ENCODE measurements around the gene HAND1.
A peak's percentile ranks its signal among the peaks of the same experiment; 100 is the strongest.

The HAND1 gene

GRCh38 chr5:154520861-154521453 is 42.9 kb upstream of the HAND1 start:
- H4K12ac ChIP-seq (ENCODE audit: low read depth, low read length), result peak overlapping the region; percentile 14

GRCh38 chr5:154519359-154519758 is 41.3 kb upstream of the HAND1 start:
- peak overlapping the region; percentile 3 for H4K8ac ChIP-seq (ENCODE audit: low read depth, low read length)
- H3K4ac ChIP-seq (ENCODE audit: low read depth, low read length), result peak overlapping the region; percentile 58
- H2AFZ ChIP-seq (ENCODE audit: insufficient read depth, low read length, poor library complexity), result peak overlapping the region; percentile 2
- H3K4me1 ChIP-seq (ENCODE audit: control insufficient read depth in 1 of 2, insufficient read depth in 2 of 2, low read length in 2 of 2), result peaks cover 43 to 47% of the 10 kb centered on the region in 2 experiments
- H3K27me3 ChIP-seq (ENCODE audit: insufficient read depth, low read length), result no peaks in the 10 kb centered on the region
- peaks cover 19% of the 10 kb centered on the region for H3K79me2 ChIP-seq (ENCODE audit: control insufficient read depth, insufficient read depth, low read length, poor library complexity)
- no peaks in the 10 kb centered on the region for H3K9me3 ChIP-seq (ENCODE audit: insufficient read depth, low read depth, low read length)
- peak overlapping the region; percentile 99 for H2BK5ac ChIP-seq (ENCODE audit: low read depth, low read length, poor library complexity)
- peak overlapping the region; percentile 70 for H2AK5ac ChIP-seq (ENCODE audit: low read length)
- H2BK12ac ChIP-seq (ENCODE audit: low read length), result peak overlapping the region; percentile 60
- peak overlapping the region; percentile 8 for H3K4me3 ChIP-seq (ENCODE audit: low read depth, low read length)
- H3K36me3 ChIP-seq (ENCODE audit: control insufficient read depth in 1 of 2, insufficient read depth in 2 of 2, low read length in 2 of 2), result no peaks in the 10 kb centered on the region
- H3K27ac ChIP-seq (ENCODE audit: low read depth, low read length), result peak overlapping the region; percentile 99
- H3K79me1 ChIP-seq (ENCODE audit: low read length), result peaks cover 78% of the 10 kb centered on the region
- DNase-seq, result no peak
- no peak overlapping the region for H4K12ac ChIP-seq (ENCODE audit: low read depth, low read length)
- peak overlapping the region; percentile 43 for H3K18ac ChIP-seq (ENCODE audit: low read length)
- H4K91ac ChIP-seq (ENCODE audit: low read depth, low read length), result peak overlapping the region; percentile 100
- H3K14ac ChIP-seq (ENCODE audit: low read length), result peak overlapping the region; percentile 95
- no peak overlapping the region for H3K4me2 ChIP-seq (ENCODE audit: low read length)
- no CpG with 5 or more reads among the region's 2 CpGs for WGBS (ENCODE audit: extremely low coverage, insufficient coverage, insufficient read length)
- H3K23ac ChIP-seq (ENCODE audit: low read length), result no peak overlapping the region
- no peak overlapping the region for H3K9ac ChIP-seq (ENCODE audit: low read length)
- peak overlapping the region; percentile 99 for H2BK120ac ChIP-seq (ENCODE audit: insufficient read depth, low read length, poor library complexity)

More at GRCh38 chr5:154520861-154521453, 42.9 kb upstream of the HAND1 start:
- Histone ChIP-seq H3K4me2 (ENCODE audit: low read length) (peak overlapping the region; percentile 28), H2BK120ac (ENCODE audit: insufficient read depth, low read length, poor library complexity) (peak overlapping the region; percentile 98), H2AFZ (ENCODE audit: insufficient read depth, low read length, poor library complexity) (no peak overlapping the region), H2BK5ac (ENCODE audit: low read depth, low read length, poor library complexity) (peak overlapping the region; percentile 90), H4K91ac (ENCODE audit: low read depth, low read length) (peak overlapping the region; percentile 96), H2BK12ac (ENCODE audit: low read length) (peak overlapping the region; percentile 68), H3K23ac (ENCODE audit: low read length) (no peak overlapping the region), H3K18ac (ENCODE audit: low read length) (peak overlapping the region; percentile 94), H3K4me1 (ENCODE audit: control insufficient read depth in 1 of 2, insufficient read depth in 2 of 2, low read length in 2 of 2) (peaks cover 50 to 51% of the 10 kb centered on the region in 2 experiments), H3K14ac (ENCODE audit: low read length) (peak overlapping the region; percentile 96), H3K27me3 (ENCODE audit: insufficient read depth, low read length) (no peaks in the 10 kb centered on the region), H3K4ac (ENCODE audit: low read depth, low read length) (peak overlapping the region; percentile 64), H2AK5ac (ENCODE audit: low read length) (peak overlapping the region; percentile 38), H3K79me2 (ENCODE audit: control insufficient read depth, insufficient read depth, low read length, poor library complexity) (peaks cover 19% of the 10 kb centered on the region), H3K27ac (ENCODE audit: low read depth, low read length) (peak overlapping the region; percentile 99), H3K36me3 (ENCODE audit: control insufficient read depth in 1 of 2, insufficient read depth in 2 of 2, low read length in 2 of 2) (no peaks in the 10 kb centered on the region), H3K79me1 (ENCODE audit: low read length) (peaks cover 79% of the 10 kb centered on the region), H3K4me3 (ENCODE audit: low read depth, low read length) (no peak overlapping the region), H3K9me3 (ENCODE audit: insufficient read depth, low read depth, low read length) (no peaks in the 10 kb centered on the region), H4K8ac (ENCODE audit: low read depth, low read length) (peak overlapping the region; percentile 61), H3K9ac (ENCODE audit: low read length) (no peak overlapping the region)
- DNase-seq, result peak; percentile 15 to 65
- WGBS (ENCODE audit: extremely low coverage, insufficient coverage, insufficient read length), result no CpG with 5 or more reads among the region's 15 CpGs

GRCh38 chr5:154518438-154518867 is 40.4 kb upstream of the HAND1 start:
- Histone ChIP-seq H3K36me3 (ENCODE audit: control insufficient read depth in 1 of 2, insufficient read depth in 2 of 2, low read length in 2 of 2) (no peaks in the 10 kb centered on the region), H2BK120ac (ENCODE audit: insufficient read depth, low read length, poor library complexity) (peak overlapping the region; percentile 99), H3K79me2 (ENCODE audit: control insufficient read depth, insufficient read depth, low read length, poor library complexity) (peaks cover 19% of the 10 kb centered on the region), H3K18ac (ENCODE audit: low read length) (peak overlapping the region; percentile 91), H3K4me3 (ENCODE audit: low read depth, low read length) (no peak overlapping the region), H3K79me1 (ENCODE audit: low read length) (peaks cover 76% of the 10 kb centered on the region), H3K23ac (ENCODE audit: low read length) (no peak overlapping the region), H2AK5ac (ENCODE audit: low read length) (peak overlapping the region; percentile 92), H2BK12ac (ENCODE audit: low read length) (peak overlapping the region; percentile 60), H2AFZ (ENCODE audit: insufficient read depth, low read length, poor library complexity) (no peak overlapping the region), H3K14ac (ENCODE audit: low read length) (peak overlapping the region; percentile 95), H4K12ac (ENCODE audit: low read depth, low read length) (no peak overlapping the region), H3K9ac (ENCODE audit: low read length) (no peak overlapping the region), H3K4ac (ENCODE audit: low read depth, low read length) (peak overlapping the region; percentile 88), H3K4me1 (ENCODE audit: control insufficient read depth in 1 of 2, insufficient read depth in 2 of 2, low read length in 2 of 2) (peaks cover 41 to 44% of the 10 kb centered on the region in 2 experiments), H3K27ac (ENCODE audit: low read depth, low read length) (peak overlapping the region; percentile 99), H3K27me3 (ENCODE audit: insufficient read depth, low read length) (no peaks in the 10 kb centered on the region), H3K9me3 (ENCODE audit: insufficient read depth, low read depth, low read length) (no peaks in the 10 kb centered on the region), H2BK5ac (ENCODE audit: low read depth, low read length, poor library complexity) (peak overlapping the region; percentile 99), H4K8ac (ENCODE audit: low read depth, low read length) (peak overlapping the region; percentile 90), H3K4me2 (ENCODE audit: low read length) (no peak overlapping the region), H4K91ac (ENCODE audit: low read depth, low read length) (peak overlapping the region; percentile 100)
- no peak for DNase-seq
- no CpG with 5 or more reads among the region's 8 CpGs for WGBS (ENCODE audit: extremely low coverage, insufficient coverage, insufficient read length)

- H3K18ac ChIP-seq (ENCODE audit: low read length), result peak overlapping the region; percentile 91
- peak overlapping the region; percentile 92 for H2AK5ac ChIP-seq (ENCODE audit: low read length)
- H4K91ac ChIP-seq (ENCODE audit: low read depth, low read length), result peak overlapping the region; percentile 100
- peak overlapping the region; percentile 95 for H3K14ac ChIP-seq (ENCODE audit: low read length)
- peak overlapping the region; percentile 88 for H3K4ac ChIP-seq (ENCODE audit: low read depth, low read length)
- no peaks in the 10 kb centered on the region for H3K36me3 ChIP-seq (ENCODE audit: control insufficient read depth in 1 of 2, insufficient read depth in 2 of 2, low read length in 2 of 2)
- peak overlapping the region; percentile 32 for H4K12ac ChIP-seq (ENCODE audit: low read depth, low read length)
- H2AFZ ChIP-seq (ENCODE audit: insufficient read depth, low read length, poor library complexity), result peak overlapping the region; percentile 47
- peak overlapping the region; percentile 99 for H3K27ac ChIP-seq (ENCODE audit: low read depth, low read length)
- H3K9me3 ChIP-seq (ENCODE audit: insufficient read depth, low read depth, low read length), result no peaks in the 10 kb centered on the region
- H3K23ac ChIP-seq (ENCODE audit: low read length), result no peak overlapping the region
- H3K79me1 ChIP-seq (ENCODE audit: low read length), result peaks cover 73% of the 10 kb centered on the region
- peak overlapping the region; percentile 60 for H2BK12ac ChIP-seq (ENCODE audit: low read length)
- H3K4me3 ChIP-seq (ENCODE audit: low read depth, low read length), result no peak overlapping the region
- no peak overlapping the region for H3K9ac ChIP-seq (ENCODE audit: low read length)
- no peak for DNase-seq
- no peak overlapping the region for H3K4me2 ChIP-seq (ENCODE audit: low read length)
- H2BK120ac ChIP-seq (ENCODE audit: insufficient read depth, low read length, poor library complexity), result peak overlapping the region; percentile 99
- H3K79me2 ChIP-seq (ENCODE audit: control insufficient read depth, insufficient read depth, low read length, poor library complexity), result peaks cover 19% of the 10 kb centered on the region
- H4K8ac ChIP-seq (ENCODE audit: low read depth, low read length), result peak overlapping the region; percentile 90
- H2BK5ac ChIP-seq (ENCODE audit: low read depth, low read length, poor library complexity), result peak overlapping the region; percentile 99
- H3K27me3 ChIP-seq (ENCODE audit: insufficient read depth, low read length), result no peaks in the 10 kb centered on the region
- no CpG with 5 or more reads among the region's 9 CpGs for WGBS (ENCODE audit: extremely low coverage, insufficient coverage, insufficient read length)
- H3K4me1 ChIP-seq (ENCODE audit: control insufficient read depth in 1 of 2, insufficient read depth in 2 of 2, low read length in 2 of 2), result peaks cover 36 to 40% of the 10 kb centered on the region in 2 experiments
Measured at GRCh38 chr5:154517810-154518437, 39.9 kb upstream of the HAND1 start.

Measured in trophoblast cell (in vitro differentiated cells and primary cell).